Measurements from ENCODE around the gene FLT4.
"Not testable (repeated sequence)": the region's sequence is repeated elsewhere in the genome, so short reads cannot be mapped to it uniquely, and the experiment has no call there.

Gene FLT4

DNA sequence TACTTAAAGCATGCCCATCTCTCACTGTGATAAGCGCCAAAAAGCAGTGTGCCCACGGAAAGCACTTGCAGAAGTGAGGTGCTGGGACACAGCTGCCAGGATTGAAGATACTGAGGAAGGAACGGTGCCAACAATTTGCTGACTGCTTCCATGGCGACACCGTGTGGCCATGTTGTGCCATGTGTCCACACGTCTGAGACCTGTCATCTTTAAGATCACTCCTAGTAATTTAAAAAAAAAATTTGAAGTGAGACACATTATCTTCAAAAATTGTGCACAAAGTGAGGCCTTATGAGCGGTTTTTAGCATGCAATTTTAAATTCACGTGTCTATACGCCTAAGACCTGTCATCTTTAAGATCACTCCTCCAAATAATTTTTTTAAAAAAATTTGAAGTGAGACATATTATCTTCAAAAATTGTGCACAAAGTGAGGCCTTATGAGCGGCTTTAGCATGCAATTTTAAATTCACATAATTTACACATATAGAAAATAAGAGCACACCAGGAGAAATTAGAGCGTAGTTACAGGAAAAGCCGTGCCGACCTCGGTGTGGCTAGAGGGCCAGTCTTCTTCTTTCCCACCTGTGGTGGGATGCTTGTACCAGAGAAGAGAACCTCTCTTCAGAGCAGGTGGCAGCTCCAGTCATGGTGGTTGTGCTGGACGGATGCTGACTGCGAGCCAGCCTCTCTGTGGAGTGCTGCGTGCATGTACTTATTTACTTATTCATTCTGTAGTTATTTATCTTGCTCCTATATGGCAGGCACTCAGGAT lies 21.4 kb upstream of the FLT4 start:
- in situ Hi-C loops (cut with MboI; ENCODE audit: low sequenced_read_pairs), result no loop called here

GRCh38 chr5:180670157-180670556 lies 20.8 kb upstream of the FLT4 start:
- in situ Hi-C loops (cut with MboI; ENCODE audit: low sequenced_read_pairs), result no loop called here

DNA sequence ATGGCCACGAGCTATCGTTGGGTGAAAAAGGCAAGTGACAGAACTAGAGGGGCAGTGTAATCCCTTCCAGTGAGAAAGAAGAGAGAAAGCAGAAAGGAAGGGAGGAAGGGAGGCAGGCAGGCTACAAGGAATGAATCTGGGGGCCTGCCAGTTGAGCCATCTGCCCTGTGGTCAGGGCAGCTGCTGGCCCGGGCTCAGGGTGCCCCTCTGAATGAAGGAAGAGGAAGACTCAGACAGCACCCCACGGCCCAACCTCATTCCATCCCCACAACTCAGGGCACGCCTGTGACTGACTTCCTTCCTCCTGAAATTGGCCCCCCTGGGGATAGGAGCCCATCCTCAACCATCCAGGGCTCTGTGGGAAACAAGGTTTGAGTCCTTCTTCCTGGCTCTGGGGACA lies 20.3 kb upstream of the FLT4 start:
- in situ Hi-C loops (cut with MboI; ENCODE audit: low sequenced_read_pairs), result no loop called here

- in situ Hi-C loops (cut with MboI; ENCODE audit: low sequenced_read_pairs), result no loop called here
Observed at GRCh38 chr5:180668835-180669596, 19.6 kb upstream of the FLT4 start.

GRCh38 chr5:180666812-180667211 lies 17.4 kb upstream of the FLT4 start:
- in situ Hi-C loops (cut with MboI; ENCODE audit: low sequenced_read_pairs), result no loop called here

- in situ Hi-C loops (cut with MboI; ENCODE audit: low sequenced_read_pairs), result no loop called here
Observed at GRCh38 chr5:180665682-180666404, 16.4 kb upstream of the FLT4 start.

- in situ Hi-C loops (cut with MboI; ENCODE audit: low sequenced_read_pairs), result no loop called here
Observed at GRCh38 chr5:180658774-180659564, 9.6 kb upstream of the FLT4 start.

- in situ Hi-C loops (cut with MboI; ENCODE audit: low sequenced_read_pairs), result not testable (repeated sequence)
Observed at GRCh38 chr5:180655243-180655642, 5.8 kb upstream of the FLT4 start.

- in situ Hi-C loops (cut with MboI; ENCODE audit: low sequenced_read_pairs), result no loop called here
Observed at GRCh38 chr5:180652771-180653170, 3.4 kb upstream of the FLT4 start.

GRCh38 chr5:180652346-180652745 lies 2.9 kb upstream of the FLT4 start:
- in situ Hi-C loops (cut with MboI; ENCODE audit: low sequenced_read_pairs), result no loop called here

GRCh38 chr5:180648658-180649296 lies 623 bp downstream of the FLT4 start:
- in situ Hi-C loops (cut with MboI; ENCODE audit: low sequenced_read_pairs), result no loop called here

DNA sequence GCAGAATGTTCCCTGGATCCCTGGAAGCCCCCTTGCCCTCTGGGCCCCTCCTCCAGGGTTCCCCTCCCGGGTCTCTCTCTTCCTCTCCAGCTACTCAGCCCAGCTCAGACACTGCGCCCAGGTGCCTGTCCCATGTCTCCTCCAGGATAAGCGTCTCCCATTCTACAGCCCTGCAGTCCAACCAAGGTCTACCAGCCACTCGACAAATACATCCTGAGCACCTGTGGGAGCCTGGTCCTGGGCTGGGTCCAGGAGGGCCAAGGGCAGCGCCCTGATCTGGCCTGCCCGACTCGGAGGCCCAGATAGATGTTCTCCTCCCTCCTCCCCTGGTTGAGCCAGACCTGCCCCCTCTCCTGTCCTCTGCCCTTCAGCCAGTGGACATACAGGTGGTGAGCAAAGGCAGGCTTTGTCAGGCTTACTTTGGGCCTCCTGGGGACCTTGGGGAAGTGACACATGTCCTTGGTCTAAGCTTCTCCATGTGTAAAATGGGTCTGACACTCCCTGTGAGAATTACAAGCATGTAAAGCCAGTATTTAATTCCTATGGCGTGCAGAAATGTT lies 1.4 kb downstream of the FLT4 start:
- in situ Hi-C loops (cut with MboI; ENCODE audit: low sequenced_read_pairs), result no loop called here

DNA sequence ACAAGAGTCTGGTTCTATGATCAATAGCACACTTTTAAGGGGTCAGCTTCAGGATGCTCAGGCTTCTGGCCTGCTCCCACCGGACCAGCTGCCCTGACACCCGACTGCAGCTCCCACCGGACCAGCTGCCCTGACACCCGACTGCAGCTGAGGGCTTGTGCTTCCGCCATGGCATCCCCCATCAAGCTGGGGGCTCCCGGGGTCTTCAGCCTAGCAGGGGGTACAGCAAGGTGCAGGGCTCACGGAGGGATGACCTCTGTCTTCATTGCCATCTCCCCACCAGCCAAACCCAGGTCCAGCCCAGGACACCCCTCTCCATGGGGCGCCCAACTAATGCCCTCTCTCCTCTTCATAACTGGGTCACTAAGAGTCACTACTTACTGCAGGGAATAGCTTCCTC lies 1.9 kb downstream of the FLT4 start:
- in situ Hi-C loops (cut with MboI; ENCODE audit: low sequenced_read_pairs), result no loop called here

- in situ Hi-C loops (cut with MboI; ENCODE audit: low sequenced_read_pairs), result no loop called here
Observed at GRCh38 chr5:180646963-180647305, 2.5 kb downstream of the FLT4 start.

- in situ Hi-C loops (cut with MboI; ENCODE audit: low sequenced_read_pairs), result no loop called here
Observed at GRCh38 chr5:180646289-180646962, 3.0 kb downstream of the FLT4 start.

DNA sequence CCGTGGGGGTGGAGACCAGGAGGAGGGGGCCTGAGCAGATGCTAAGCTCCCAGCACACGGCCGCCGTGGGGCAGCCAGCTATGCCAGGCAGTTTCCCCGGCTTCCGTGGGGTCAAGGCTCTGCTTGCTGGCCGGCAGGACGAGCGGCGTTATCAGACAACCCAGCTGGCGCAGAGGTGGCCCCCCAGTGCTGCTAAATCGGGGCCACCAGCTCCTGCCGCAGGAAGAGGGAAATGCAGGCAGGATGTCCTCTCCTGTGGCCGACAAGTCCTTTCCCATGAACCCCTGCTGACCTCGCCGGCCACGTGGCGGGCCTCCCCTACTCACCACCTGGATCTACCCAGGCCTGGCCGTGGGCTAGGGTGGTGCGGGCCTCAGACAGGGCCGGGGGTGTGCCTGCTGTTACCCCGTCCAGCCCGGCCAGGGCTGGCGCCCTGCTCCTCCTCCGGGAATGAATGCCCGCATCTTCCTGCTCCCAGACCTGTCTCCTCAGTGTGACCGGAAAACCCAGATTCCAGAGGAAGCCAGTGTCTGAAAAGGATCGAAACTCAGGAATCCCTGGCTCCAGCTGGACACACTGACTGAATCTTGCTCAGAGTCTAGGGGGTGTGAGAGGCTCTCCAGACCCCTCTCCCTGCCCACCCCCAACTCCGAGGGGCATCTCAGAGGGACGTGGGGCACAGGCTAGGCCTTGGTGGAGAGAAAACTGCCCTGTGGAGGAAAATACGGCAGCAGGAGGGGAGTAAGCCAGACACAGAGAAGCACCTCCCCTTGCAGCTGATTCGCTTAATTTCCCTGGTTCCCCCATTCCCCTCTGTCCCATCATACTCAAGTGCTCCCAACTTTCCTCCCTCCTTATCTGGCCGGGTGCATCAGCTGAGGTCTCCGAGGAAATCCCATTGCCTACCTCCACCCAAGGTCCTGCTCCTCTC lies 3.9 kb downstream of the FLT4 start:
- in situ Hi-C loops (cut with MboI; ENCODE audit: low sequenced_read_pairs), result no loop called here

DNA sequence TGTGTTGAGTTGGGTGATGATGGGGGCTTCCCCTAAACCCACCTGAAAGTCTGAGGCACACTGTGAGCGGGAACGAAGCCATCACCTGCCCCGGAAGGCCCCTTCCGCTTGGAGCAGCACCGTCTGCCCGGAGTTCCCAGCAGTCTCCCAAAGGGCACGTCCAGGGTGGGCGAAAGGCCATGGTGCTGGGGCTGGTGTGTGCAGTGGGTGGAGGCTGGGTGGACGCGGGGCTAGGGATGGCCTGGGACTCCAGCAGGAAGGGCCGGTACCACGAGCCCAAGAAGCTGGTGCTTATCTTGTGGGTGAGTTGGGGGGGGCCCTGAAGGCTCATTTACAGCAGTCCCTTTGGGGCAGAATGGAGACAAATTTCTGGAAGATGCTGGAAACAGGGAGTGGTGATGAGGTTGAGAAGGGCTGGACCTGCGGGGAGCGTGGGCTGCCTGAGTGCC lies 4.6 kb downstream of the FLT4 start:
- in situ Hi-C loops (cut with MboI; ENCODE audit: low sequenced_read_pairs), result no loop called here

- in situ Hi-C loops (cut with MboI; ENCODE audit: low sequenced_read_pairs), result no loop called here
Observed at GRCh38 chr5:180644129-180644824, 5.1 kb downstream of the FLT4 start.
